HG03196 (cell line): ENCODE data around the gene DENND11.
A peak's percentile ranks its signal among the peaks of the same experiment; 100 is the strongest.
"Not testable (repeated sequence)": the region's sequence is repeated elsewhere in the genome, so short reads cannot be mapped to it uniquely, and the experiment has no call there.

Experiments used
- ATAC-seq: cut with Tn5 transposase; IDR thresholded peaks from one replicate; pipeline ENCODE4 v1.9.1; 2021; ENCODE audit not compliant: unreplicated experiment

The DENND11 gene

GRCh38 chr7:141708351-141708750, 6.4 kb upstream of the DENND11 start, which contains the start of gene WEE2:
Gene WEE2, plus strand, starts transcription at chr7:141708353. Its CDS starts 406 bp downstream, at chr7:141708759.
- ATAC-seq = no peak

GRCh38 chr7:141706239-141707064, 4.5 kb upstream of the DENND11 start:
- ATAC-seq = no peak

GRCh38 chr7:141704741-141705140, 2.8 kb upstream of the DENND11 start:
- ATAC-seq = no peak

GRCh38 chr7:141704112-141704511, 2.1 kb upstream of the DENND11 start:
- no peak for ATAC-seq

GRCh38 chr7:141702892-141703291, 926 bp upstream of the DENND11 start:
- ATAC-seq = no peak

GRCh38 chr7:141701489-141702046, 398 bp downstream of the DENND11 start:
- ATAC-seq = peak; percentile 82

- no peak for ATAC-seq
These were observed 1.1 kb downstream of the DENND11 start for GRCh38 chr7:141700848-141701371.

GRCh38 chr7:141700296-141700847, 1.6 kb downstream of the DENND11 start:
- ATAC-seq = no peak

GRCh38 chr7:141699860-141700259, 2.1 kb downstream of the DENND11 start:
- ATAC-seq = no peak

GRCh38 chr7:141698247-141699015, 3.5 kb downstream of the DENND11 start:
- no peak for ATAC-seq

- no peak for ATAC-seq
These were observed 4.6 kb downstream of the DENND11 start for GRCh38 chr7:141697211-141697871.

- no peak for ATAC-seq
These were observed 5.6 kb downstream of the DENND11 start for GRCh38 chr7:141696348-141696747.

- no peak for ATAC-seq
These were observed 6.1 kb downstream of the DENND11 start for GRCh38 chr7:141695803-141696289.

- ATAC-seq = no peak
These were observed 8.9 kb downstream of the DENND11 start for GRCh38 chr7:141693082-141693481.

- no peak for ATAC-seq
These were observed 10.0 kb downstream of the DENND11 start for GRCh38 chr7:141691961-141692360.

- ATAC-seq = no peak
These were observed 10.4 kb downstream of the DENND11 start for GRCh38 chr7:141691540-141691939.

GRCh38 chr7:141689072-141689825, 12.7 kb downstream of the DENND11 start:
- not testable (repeated sequence) for ATAC-seq

- ATAC-seq = no peak
These were observed 13.9 kb downstream of the DENND11 start for GRCh38 chr7:141688043-141688442.

GRCh38 chr7:141686670-141687069, 15.3 kb downstream of the DENND11 start:
- ATAC-seq = no peak

GRCh38 chr7:141686074-141686473, 15.9 kb downstream of the DENND11 start:
- ATAC-seq = no peak
